Measurements from ENCODE around the gene PPARG.

DNA sequence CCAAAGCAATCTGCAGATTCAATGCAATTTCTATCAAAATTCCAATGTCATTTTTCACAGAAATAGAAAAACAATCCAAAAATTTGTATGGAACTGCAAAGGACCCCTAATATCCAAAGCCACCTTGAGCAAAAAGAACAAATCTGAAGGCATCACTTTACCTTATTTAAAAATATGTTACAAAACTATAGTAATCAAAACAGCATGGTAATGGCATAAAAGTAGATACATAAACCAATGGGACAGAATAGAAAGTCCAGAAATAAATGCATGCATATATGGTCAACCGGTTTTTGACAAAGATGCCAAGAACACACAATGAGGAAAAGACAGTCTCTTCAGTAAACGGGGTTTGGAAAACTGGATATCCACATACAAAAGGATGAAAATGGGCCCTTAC, 39.4 kb upstream of the PPARG start:
- TF ChIP-seq, protein P1, sequence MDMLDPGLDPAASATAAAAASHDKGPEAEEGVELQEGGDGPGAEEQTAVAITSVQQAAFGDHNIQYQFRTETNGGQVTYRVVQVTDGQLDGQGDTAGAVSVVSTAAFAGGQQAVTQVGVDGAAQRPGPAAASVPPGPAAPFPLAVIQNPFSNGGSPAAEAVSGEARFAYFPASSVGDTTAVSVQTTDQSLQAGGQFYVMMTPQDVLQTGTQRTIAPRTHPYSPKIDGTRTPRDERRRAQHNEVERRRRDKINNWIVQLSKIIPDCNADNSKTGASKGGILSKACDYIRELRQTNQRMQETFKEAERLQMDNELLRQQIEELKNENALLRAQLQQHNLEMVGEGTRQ (IDR thresholded peaks at IDR 0.05; ENCODE audit: borderline replicate concordance, low read depth, low read length): no peak
- TF ChIP-seq, protein P2, sequence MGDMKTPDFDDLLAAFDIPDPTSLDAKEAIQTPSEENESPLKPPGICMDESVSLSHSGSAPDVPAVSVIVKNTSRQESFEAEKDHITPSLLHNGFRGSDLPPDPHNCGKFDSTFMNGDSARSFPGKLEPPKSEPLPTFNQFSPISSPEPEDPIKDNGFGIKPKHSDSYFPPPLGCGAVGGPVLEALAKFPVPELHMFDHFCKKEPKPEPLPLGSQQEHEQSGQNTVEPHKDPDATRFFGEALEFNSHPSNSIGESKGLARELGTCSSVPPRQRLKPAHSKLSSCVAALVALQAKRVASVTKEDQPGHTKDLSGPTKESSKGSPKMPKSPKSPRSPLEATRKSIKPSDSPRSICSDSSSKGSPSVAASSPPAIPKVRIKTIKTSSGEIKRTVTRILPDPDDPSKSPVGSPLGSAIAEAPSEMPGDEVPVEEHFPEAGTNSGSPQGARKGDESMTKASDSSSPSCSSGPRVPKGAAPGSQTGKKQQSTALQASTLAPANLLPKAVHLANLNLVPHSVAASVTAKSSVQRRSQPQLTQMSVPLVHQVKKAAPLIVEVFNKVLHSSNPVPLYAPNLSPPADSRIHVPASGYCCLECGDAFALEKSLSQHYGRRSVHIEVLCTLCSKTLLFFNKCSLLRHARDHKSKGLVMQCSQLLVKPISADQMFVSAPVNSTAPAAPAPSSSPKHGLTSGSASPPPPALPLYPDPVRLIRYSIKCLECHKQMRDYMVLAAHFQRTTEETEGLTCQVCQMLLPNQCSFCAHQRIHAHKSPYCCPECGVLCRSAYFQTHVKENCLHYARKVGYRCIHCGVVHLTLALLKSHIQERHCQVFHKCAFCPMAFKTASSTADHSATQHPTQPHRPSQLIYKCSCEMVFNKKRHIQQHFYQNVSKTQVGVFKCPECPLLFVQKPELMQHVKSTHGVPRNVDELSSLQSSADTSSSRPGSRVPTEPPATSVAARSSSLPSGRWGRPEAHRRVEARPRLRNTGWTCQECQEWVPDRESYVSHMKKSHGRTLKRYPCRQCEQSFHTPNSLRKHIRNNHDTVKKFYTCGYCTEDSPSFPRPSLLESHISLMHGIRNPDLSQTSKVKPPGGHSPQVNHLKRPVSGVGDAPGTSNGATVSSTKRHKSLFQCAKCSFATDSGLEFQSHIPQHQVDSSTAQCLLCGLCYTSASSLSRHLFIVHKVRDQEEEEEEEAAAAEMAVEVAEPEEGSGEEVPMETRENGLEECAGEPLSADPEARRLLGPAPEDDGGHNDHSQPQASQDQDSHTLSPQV (IDR thresholded peaks at IDR 0.05): no peak
- TF ChIP-seq BRCA1 (IDR thresholded peaks at IDR 0.05; ENCODE audit: low read depth, low read length): no peak
